Activated CD4-positive, alpha-beta memory T cell treated with anti-CD3 and anti-CD28 coated beads, Interleukin-2, amount 10 ng/mL, durations not matched to agents 7 days and 5 days (primary cell): Measurements from ENCODE around the gene HGD. TPM values are rescaled to one million over a fixed set of nuclear protein-coding genes. Genes with fewer than 3 reads are reported as not detected.
"Not testable (repeated sequence)": the region's sequence is repeated elsewhere in the genome, so short reads cannot be mapped to it uniquely, and the experiment has no call there.

ENCODE experiments used
- CTCF ChIA-PET: fragments of 350-600 bp; sonication (Branson Sonifier 250); formaldehyde crosslinking; loops from one replicate; lab custom pipeline; 2021; ENCODE audit warnings: antibody characterized with exemption, inconsistent platforms; lab: Charles Lee
- POLR2A ChIA-PET: fragments of 350-600 bp; sonication (Branson Sonifier 250); formaldehyde crosslinking; loops from one replicate; lab custom pipeline; 2021; ENCODE audit warnings: antibody characterized with exemption; lab: Charles Lee
- DNase-seq: peaks from one replicate; pipeline ENCODE4 v3.0.0-alpha.2; 2020
- H3K27ac Mint-ChIP-seq: one replicate; pipeline ENCODE4 v1.8.0; 2021; ENCODE audit warnings: mild to moderate bottlenecking, mixed read lengths
- H3K27me3 Mint-ChIP-seq: one replicate; pipeline ENCODE4 v1.8.0; 2021; ENCODE audit warnings: mixed read lengths
- H3K36me3 Mint-ChIP-seq: one replicate; pipeline ENCODE4 v1.8.0; 2021; ENCODE audit warnings: low read depth, mixed read lengths
- H3K4me1 Mint-ChIP-seq: one replicate; pipeline ENCODE4 v1.8.0; 2021; ENCODE audit warnings: mixed read lengths
- H3K4me3 Mint-ChIP-seq: one replicate; pipeline ENCODE4 v1.8.0; 2021; ENCODE audit warnings: mild to moderate bottlenecking, mixed read lengths
- H3K9me3 Mint-ChIP-seq: one replicate; pipeline ENCODE4 v1.8.0; 2021; ENCODE audit warnings: mixed read lengths
- total RNA-seq, 2 experiments: library from RNA; stranded (reverse); gene quantifications; one replicate each; pipeline ENCODE4 v1.2.3, GENCODE V29; 2021

The HGD gene
- total RNA-seq, 2 experiments from 2014 or later = 0.43 to 0.96 TPM

DNA sequence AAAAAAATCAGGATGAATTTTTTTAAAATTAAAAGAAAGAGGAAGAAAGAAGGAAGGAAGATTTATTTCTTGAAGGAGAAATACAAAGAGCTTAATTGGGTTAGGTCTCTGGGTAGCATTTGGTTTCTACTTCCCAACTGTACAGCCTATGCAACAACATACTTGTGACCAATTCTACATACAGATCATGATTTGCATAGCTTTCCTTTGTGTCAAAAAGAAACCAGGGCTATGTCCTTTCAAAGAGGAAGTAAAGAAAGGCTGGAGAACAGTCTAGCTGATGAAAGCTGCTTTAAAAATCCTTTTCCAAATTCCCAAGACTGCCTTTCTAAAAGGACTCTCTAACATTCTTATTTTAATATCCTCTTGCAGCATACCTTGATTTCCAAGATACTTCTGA, 6.1 kb upstream of the HGD start:
- H3K4me3 Mint-ChIP-seq = no peak overlapping the region

DNA sequence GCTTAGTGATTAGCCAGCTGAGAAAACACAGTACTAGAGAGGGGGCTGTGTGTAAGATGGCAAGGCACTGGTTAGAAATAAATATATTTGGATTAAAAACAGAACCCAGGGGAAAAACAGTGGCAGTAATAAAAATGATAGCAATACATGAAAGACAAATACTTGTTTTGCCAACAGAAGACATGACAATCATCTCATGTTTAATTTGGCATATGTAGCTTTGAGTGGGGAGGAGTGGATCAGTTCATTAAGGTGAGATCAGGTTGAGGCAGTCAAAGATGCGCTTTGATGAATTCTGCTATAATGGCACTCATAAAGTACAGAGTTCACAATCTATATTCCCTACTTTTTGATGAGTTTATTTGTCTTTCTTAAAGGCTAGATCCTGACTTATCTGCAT, 3.4 kb upstream of the HGD start:
- H3K4me3 Mint-ChIP-seq = no peak overlapping the region
- no peak for DNase-seq
- CTCF ChIA-PET = no interaction called here
- H3K27ac Mint-ChIP-seq = no peak overlapping the region
- no peaks in the 10 kb centered on the region for H3K9me3 Mint-ChIP-seq
- no peaks in the 10 kb centered on the region for H3K27me3 Mint-ChIP-seq
- peaks cover 3% of the 10 kb centered on the region for H3K36me3 Mint-ChIP-seq
- no peaks in the 10 kb centered on the region for H3K4me1 Mint-ChIP-seq
- POLR2A ChIA-PET = no interaction called here

More for the DNA sequence above, 6.1 kb upstream of the HGD start:
- ChIA-PET CTCF (interaction anchor here (1.5 kb wide), 1 partner anchor 9 kb away, joined by 3 read pairs; no protein-coding TSS in a partner anchor), POLR2A (no interaction called here)
- DNase-seq = no peak
- Mint-ChIP-seq H3K36me3 (peaks cover 8% of the 10 kb centered on the region), H3K4me1 (no peaks in the 10 kb centered on the region), H3K27me3 (no peaks in the 10 kb centered on the region), H3K27ac (no peak overlapping the region), H3K9me3 (no peaks in the 10 kb centered on the region)

DNA sequence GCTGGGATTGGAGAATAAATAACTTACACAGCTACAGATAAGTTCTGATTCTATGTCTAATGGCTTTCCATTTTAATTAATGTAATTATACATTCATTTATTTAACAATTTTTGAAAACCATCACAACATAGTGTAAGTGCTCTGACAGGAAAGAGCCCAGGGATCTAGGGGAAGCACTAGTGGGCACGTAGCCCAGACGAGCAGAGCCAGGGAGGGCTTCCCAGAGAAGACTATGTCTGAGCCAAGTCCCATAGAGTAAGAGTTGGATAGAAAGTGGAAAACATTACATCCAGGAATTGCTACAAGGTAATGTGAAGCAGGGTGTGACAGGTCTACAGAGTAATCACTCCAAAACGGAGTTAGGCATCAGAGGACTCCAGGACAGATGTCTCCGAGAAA, 2.9 kb upstream of the HGD start:
- Mint-ChIP-seq H3K27ac (no peak overlapping the region), H3K36me3 (peaks cover 3% of the 10 kb centered on the region)
- CTCF ChIA-PET = no interaction called here

GRCh38 chr3:120683671-120684301, 1.7 kb upstream of the HGD start:
- Mint-ChIP-seq H3K4me1 (peaks cover 1% of the 10 kb centered on the region), H3K27me3 (no peaks in the 10 kb centered on the region), H3K27ac (no peak overlapping the region), H3K36me3 (no peaks in the 10 kb centered on the region), H3K4me3 (no peak overlapping the region), H3K9me3 (no peaks in the 10 kb centered on the region)
- POLR2A ChIA-PET = no interaction called here
- CTCF ChIA-PET = no interaction called here
- DNase-seq = no peak

More for the DNA sequence above, 2.9 kb upstream of the HGD start:
- no peaks in the 10 kb centered on the region for H3K4me1 Mint-ChIP-seq
- DNase-seq = no peak
- POLR2A ChIA-PET = no interaction called here
- H3K9me3 Mint-ChIP-seq = no peaks in the 10 kb centered on the region
- H3K4me3 Mint-ChIP-seq = no peak overlapping the region
- no peaks in the 10 kb centered on the region for H3K27me3 Mint-ChIP-seq

DNA sequence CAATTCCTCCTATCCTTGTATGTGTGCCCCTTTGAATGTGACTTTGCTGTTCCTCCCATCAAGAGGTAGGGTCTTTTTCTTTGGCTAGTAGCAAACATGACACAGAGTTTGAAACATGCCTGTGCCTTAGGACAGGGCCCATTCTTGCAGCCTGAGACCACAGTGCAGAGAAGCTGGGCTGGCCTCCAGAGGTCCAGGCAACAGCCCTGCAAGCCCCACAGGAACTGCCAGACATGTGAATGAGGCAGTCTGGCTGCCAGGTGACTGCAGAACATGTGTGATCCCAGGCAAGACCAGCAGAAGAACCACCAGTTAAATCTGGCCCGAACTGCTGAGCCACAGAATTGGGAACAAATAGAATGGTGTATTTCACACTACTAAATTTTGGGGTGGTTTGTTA, 1.2 kb upstream of the HGD start:
- Mint-ChIP-seq H3K36me3 (no peaks in the 10 kb centered on the region), H3K9me3 (no peaks in the 10 kb centered on the region), H3K4me1 (peaks cover 5% of the 10 kb centered on the region), H3K27me3 (no peaks in the 10 kb centered on the region), H3K4me3 (no peak overlapping the region), H3K27ac (no peak overlapping the region)
- POLR2A ChIA-PET = no interaction called here
- CTCF ChIA-PET = no interaction called here
- DNase-seq = no peak

GRCh38 chr3:120681506-120682038, 467 bp downstream of the HGD start:
- Mint-ChIP-seq H3K4me3 (no peak overlapping the region), H3K27me3 (no peaks in the 10 kb centered on the region), H3K4me1 (peaks cover 5% of the 10 kb centered on the region), H3K9me3 (peaks cover 2% of the 10 kb centered on the region), H3K27ac (no peak overlapping the region), H3K36me3 (no peaks in the 10 kb centered on the region)
- ChIA-PET POLR2A (no interaction called here), CTCF (no interaction called here)
- DNase-seq = no peak

- POLR2A ChIA-PET = no interaction called here
- H3K4me3 Mint-ChIP-seq = no peak overlapping the region
- DNase-seq = no peak
- peaks cover 5% of the 10 kb centered on the region for H3K4me1 Mint-ChIP-seq
- peaks cover 2% of the 10 kb centered on the region for H3K9me3 Mint-ChIP-seq
- CTCF ChIA-PET = no interaction called here
- H3K36me3 Mint-ChIP-seq = no peaks in the 10 kb centered on the region
- H3K27me3 Mint-ChIP-seq = no peaks in the 10 kb centered on the region
- no peak overlapping the region for H3K27ac Mint-ChIP-seq
Observed at GRCh38 chr3:120681018-120681417, 1.0 kb downstream of the HGD start.

DNA sequence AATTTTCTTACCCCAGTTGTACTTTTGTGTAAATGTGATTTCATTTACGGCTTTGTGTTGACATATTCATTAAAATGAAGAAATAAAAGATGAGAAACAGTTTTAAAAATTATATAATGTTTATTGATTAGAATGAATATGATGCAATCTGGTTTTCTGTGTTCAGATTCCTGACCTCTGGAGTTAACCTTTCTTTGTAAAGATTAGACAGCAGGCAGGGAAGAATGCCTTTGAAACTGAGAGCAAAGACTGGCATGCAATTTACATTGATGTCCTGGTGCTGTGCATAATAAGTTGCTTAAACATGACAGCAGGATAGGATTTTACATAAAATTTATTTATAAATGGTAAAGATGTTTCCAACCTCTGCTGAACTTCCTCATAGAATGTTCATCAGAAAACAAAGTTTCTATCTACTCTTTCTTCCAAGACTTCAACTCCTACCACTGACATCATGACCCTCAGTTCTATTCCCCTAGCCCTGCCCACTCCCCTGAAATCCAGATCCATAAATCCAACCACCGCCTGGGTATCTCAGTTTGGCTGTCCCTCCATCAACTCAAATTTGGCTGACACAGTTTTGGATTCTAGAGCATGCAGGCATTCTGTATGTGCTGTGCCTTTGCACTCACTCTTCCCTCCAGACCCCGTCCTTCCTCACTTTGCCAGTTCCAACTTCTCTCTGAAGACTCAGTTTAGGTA, 1.7 kb downstream of the HGD start:
- no peak overlapping the region for H3K27ac Mint-ChIP-seq
- no peaks in the 10 kb centered on the region for H3K36me3 Mint-ChIP-seq
- H3K9me3 Mint-ChIP-seq = peaks cover 2% of the 10 kb centered on the region
- ChIA-PET CTCF (no interaction called here), POLR2A (no interaction called here)
- no peak overlapping the region for H3K4me3 Mint-ChIP-seq
- DNase-seq = no peak
- H3K4me1 Mint-ChIP-seq = peaks cover 5% of the 10 kb centered on the region
- H3K27me3 Mint-ChIP-seq = no peaks in the 10 kb centered on the region

DNA sequence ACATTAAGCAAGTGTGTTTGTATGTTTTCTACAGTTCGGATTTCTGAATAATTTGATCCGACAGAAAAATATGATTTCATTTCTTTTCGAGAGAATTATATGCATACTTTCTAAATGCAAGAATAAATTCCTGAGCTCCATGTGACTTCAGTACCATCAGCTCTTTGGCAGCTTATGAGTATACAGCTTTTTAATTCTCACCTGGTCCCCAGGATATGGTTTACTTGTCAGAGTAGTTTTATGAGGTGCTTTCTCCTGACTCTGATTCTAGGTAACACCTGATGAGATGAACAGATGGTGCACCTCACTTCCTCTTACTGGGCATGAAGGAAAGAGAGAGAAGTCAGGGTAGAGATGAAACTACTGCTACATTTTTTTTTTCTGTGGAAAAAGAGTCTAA, 3.1 kb downstream of the HGD start:
- Mint-ChIP-seq H3K9me3 (peaks cover 2% of the 10 kb centered on the region), H3K27ac (no peak overlapping the region), H3K36me3 (no peaks in the 10 kb centered on the region), H3K4me1 (peaks cover 5% of the 10 kb centered on the region), H3K27me3 (no peaks in the 10 kb centered on the region), H3K4me3 (no peak overlapping the region)
- ChIA-PET POLR2A (interaction anchor here (0.9 to 1.5 kb wide), 2 partner anchors 63 to 83 kb away, joined by 3 read pairs; partner anchors contain the start of genes GTF2E1, NDUFB4 and RABL3), CTCF (interaction anchor here (1.4 kb wide), 1 partner anchor 10 kb away, joined by 3 read pairs; no protein-coding TSS in a partner anchor)
- DNase-seq = no peak

DNA sequence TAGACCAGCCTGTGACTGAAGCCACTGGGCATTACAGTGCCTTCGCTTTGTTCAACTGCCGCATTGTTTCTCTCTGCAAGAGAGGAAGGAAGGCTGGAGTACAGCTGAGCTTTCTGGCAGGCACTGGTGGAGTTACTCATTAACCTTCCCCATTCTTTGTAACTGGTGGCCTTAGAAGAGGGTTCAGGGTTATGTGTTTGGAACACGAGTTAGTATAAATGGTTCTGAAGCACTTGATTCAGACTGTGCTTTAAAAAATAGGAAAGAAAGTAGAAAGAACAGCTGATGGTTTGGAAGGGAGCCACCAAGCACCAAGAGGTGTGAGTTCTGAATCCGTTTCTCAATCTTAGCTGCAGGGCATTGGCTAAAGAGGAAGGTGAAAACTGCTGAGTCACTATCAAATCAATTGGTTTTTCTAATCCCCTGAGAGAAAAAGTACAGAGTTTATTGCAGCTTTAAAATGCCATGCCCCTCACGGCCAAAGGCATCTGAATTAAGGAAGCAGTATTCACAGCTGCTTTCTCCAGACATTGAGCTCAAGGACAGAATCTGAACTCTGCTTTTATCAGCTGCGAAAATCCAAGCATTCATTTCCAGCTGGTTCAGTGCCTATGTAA, 3.6 kb downstream of the HGD start:
- Mint-ChIP-seq H3K4me1 (peaks cover 5% of the 10 kb centered on the region), H3K27ac (no peak overlapping the region), H3K27me3 (no peaks in the 10 kb centered on the region), H3K4me3 (no peak overlapping the region), H3K9me3 (peaks cover 2% of the 10 kb centered on the region), H3K36me3 (no peaks in the 10 kb centered on the region)
- POLR2A ChIA-PET = interaction anchor here (0.9 to 1.5 kb wide), 2 partner anchors 64 to 83 kb away, joined by 3 read pairs; partner anchors contain the start of genes GTF2E1, NDUFB4 and RABL3
- CTCF ChIA-PET = interaction anchor here (1.4 kb wide), 1 partner anchor 10 kb away, joined by 3 read pairs; no protein-coding TSS in a partner anchor
- DNase-seq = no peak

DNA sequence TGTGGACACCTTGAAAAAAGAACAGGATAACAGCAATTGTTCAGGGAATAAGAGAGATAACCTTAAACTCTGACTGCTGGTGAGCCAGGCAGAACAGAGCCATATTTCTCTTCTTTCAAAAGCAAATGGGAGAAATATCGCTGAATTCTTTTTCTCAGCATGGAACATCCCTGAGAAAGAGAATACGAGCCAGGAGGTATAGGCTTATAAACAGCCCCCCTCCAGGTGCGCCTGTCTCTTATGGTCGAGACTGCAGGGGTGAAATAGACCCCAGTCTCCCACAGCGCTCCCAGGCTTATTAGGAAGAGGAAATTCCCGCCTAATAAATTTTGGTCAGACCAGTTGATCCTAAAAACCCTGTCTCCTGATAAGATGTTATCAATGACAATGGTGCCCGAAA, 4.8 kb downstream of the HGD start:
- H3K36me3 Mint-ChIP-seq, CTCF ChIA-PET, DNase-seq, H3K4me3 Mint-ChIP-seq, H3K27me3 Mint-ChIP-seq, H3K9me3 Mint-ChIP-seq, POLR2A ChIA-PET, H3K27ac Mint-ChIP-seq, H3K4me1 Mint-ChIP-seq: not testable (repeated sequence)

DNA sequence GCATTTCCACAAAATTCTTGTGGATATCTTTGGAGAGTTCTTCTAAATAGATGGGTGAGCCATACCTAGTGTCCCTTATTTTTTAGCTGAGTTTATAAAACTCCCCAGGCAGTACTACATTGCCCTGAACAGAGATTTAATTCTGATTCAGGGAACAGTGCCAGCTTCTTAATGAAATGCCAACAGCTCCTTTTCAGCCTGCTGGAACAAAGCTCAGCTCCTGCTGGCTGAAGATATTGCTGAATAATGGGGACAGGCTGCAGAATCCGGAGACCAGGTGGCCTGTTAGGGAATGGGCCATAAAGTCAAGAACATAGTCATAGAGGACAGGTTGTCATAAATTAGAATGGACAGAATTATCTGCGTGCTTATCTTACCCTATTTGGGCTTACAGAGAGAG, 8.9 kb downstream of the HGD start:
- no peak for DNase-seq
- Mint-ChIP-seq H3K27me3 (no peaks in the 10 kb centered on the region), H3K4me3 (no peak overlapping the region), H3K4me1 (no peaks in the 10 kb centered on the region), H3K27ac (no peak overlapping the region), H3K9me3 (peaks cover 2% of the 10 kb centered on the region), H3K36me3 (no peaks in the 10 kb centered on the region)
- ChIA-PET POLR2A (no interaction called here), CTCF (no interaction called here)

DNA sequence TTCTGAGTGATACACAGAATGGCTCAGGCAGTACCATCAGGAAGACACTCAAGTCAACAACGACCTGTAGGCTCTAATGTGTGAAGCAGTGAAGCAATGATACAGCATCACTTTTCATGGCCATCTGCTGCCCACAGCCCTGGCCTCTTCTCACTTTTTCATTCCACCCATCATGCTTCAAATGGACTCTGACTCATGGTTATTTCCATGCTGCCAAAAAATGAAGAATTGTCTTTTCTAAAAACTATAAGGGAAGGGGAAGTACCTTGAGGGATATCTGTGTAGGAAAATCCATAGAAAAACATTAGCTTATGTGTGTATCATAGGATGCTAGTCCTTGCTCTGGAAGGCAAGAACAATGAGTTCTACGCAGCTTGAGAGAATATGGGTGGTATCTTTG, 11.5 kb downstream of the HGD start:
- DNase-seq = no peak
- no peaks in the 10 kb centered on the region for H3K4me1 Mint-ChIP-seq
- no peaks in the 10 kb centered on the region for H3K36me3 Mint-ChIP-seq
- no peaks in the 10 kb centered on the region for H3K9me3 Mint-ChIP-seq
- H3K27me3 Mint-ChIP-seq = no peaks in the 10 kb centered on the region
- CTCF ChIA-PET = no interaction called here
- no peak overlapping the region for H3K27ac Mint-ChIP-seq
- POLR2A ChIA-PET = no interaction called here
- no peak overlapping the region for H3K4me3 Mint-ChIP-seq
